SU-DHL-6 (cell line): ENCODE measurements around the gene TMEM190.

Experiments used
- EZH2phosphoT487 ChIP-seq: fragments of 200-600 bp; sonication (generic), shearing (Covaris generic); conservative IDR thresholded peaks from 2 replicates; pipeline ENCODE4 v1.6.1; 2018; ENCODE audit warnings: mild to moderate bottlenecking, antibody characterized with exemption, low read length, moderate library complexity, mixed read lengths
- TF ChIP-seq, protein P1 (sequence below): fragments of 200-600 bp; sonication (generic); IDR thresholded peaks from one replicate; pipeline ENCODE4 v1.5.1; 2017; ENCODE audit warnings: antibody characterized with exemption, mild to moderate bottlenecking, low read length, moderate library complexity; ENCODE audit not compliant: insufficient read depth, poor library complexity, severe bottlenecking

GRCh38 chr19:55346725-55347441 is 29.7 kb upstream of the TMEM190 start:
- TF ChIP-seq, protein P1, sequence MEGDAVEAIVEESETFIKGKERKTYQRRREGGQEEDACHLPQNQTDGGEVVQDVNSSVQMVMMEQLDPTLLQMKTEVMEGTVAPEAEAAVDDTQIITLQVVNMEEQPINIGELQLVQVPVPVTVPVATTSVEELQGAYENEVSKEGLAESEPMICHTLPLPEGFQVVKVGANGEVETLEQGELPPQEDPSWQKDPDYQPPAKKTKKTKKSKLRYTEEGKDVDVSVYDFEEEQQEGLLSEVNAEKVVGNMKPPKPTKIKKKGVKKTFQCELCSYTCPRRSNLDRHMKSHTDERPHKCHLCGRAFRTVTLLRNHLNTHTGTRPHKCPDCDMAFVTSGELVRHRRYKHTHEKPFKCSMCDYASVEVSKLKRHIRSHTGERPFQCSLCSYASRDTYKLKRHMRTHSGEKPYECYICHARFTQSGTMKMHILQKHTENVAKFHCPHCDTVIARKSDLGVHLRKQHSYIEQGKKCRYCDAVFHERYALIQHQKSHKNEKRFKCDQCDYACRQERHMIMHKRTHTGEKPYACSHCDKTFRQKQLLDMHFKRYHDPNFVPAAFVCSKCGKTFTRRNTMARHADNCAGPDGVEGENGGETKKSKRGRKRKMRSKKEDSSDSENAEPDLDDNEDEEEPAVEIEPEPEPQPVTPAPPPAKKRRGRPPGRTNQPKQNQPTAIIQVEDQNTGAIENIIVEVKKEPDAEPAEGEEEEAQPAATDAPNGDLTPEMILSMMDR, result no peak
- no peak for TF ChIP-seq EZH2phosphoT487
